IMR-90 (cell line): ENCODE measurements around the gene CDK7. TPM values are rescaled to one million over a fixed set of nuclear protein-coding genes. Genes with fewer than 3 reads are reported as not detected.

ENCODE experiments used
- ATAC-seq: fragments of 200-7000 bp; cut with Tn5 transposase; 2 replicates; pipeline ENCODE4 v1.9.1; 2020; ENCODE audit warnings: low read depth, mild to moderate bottlenecking, moderate library complexity
- BruUV-seq: library from RNA; stranded (reverse); fragments of 400-500 nt; replicated peaks from 2 replicates; lab custom pipeline; 2021; lab: Mats Ljungman, UMichigan
- CTCF ChIA-PET: fragments of 300-600 bp; formaldehyde crosslinking; extraction: SDS; loops from one replicate; lab custom pipeline; 2021; ENCODE audit warnings: antibody characterized with exemption; lab: Yijun Ruan, JAX
- POLR2A ChIA-PET: fragments of 300-600 bp; sonication (Branson Sonifier 250); formaldehyde crosslinking; loops from one replicate; lab custom pipeline; 2022; ENCODE audit warnings: antibody characterized with exemption; ENCODE audit not compliant: unreplicated experiment; lab: Charles Lee
- DNase-seq: peaks from one replicate; pipeline ENCODE4 v3.0.0; 2013
- H2AFZ ChIP-seq: replicated peaks from 2 replicates; pipeline ENCODE3; 2013; ENCODE audit warnings: low read length, mild to moderate bottlenecking; ENCODE audit not compliant: poor library complexity
- H2AK5ac ChIP-seq: 2 replicates; pipeline ENCODE4 v1.6.1; 2013; ENCODE audit warnings: low read depth, low read length, inconsistent platforms
- H2AK9ac ChIP-seq: replicated peaks from 2 replicates; pipeline ENCODE3; 2013; ENCODE audit warnings: mild to moderate bottlenecking, low read depth, low read length, moderate library complexity; ENCODE audit not compliant: poor library complexity
- H2BK120ac ChIP-seq: 2 replicates; pipeline ENCODE4 v1.6.1; 2013; ENCODE audit warnings: low read depth, low read length, inconsistent platforms
- H2BK15ac ChIP-seq: 3 replicates; pipeline ENCODE4 v1.6.1; 2013; ENCODE audit warnings: low read depth, low read length, inconsistent platforms
- H2BK20ac ChIP-seq: 2 replicates; pipeline ENCODE4 v1.6.1; 2013; ENCODE audit warnings: low read depth, mild to moderate bottlenecking, inconsistent platforms, low read length, moderate library complexity
- H2BK5ac ChIP-seq: 2 replicates; pipeline ENCODE4 v1.6.1; 2013; ENCODE audit warnings: mild to moderate bottlenecking, low read depth, low read length, inconsistent platforms; ENCODE audit not compliant: poor library complexity, severe bottlenecking
- H3K14ac ChIP-seq: replicated peaks from 2 replicates; pipeline ENCODE4 v1.6.1; 2013; ENCODE audit warnings: low read depth, low read length, inconsistent platforms
- H3K18ac ChIP-seq: 2 replicates; pipeline ENCODE4 v1.6.1; 2013; ENCODE audit warnings: low read depth, low read length, control low read depth
- H3K23ac ChIP-seq: 2 replicates; pipeline ENCODE4 v1.6.1; 2013; ENCODE audit warnings: low read depth, low read length, inconsistent platforms
- H3K27ac ChIP-seq: 2 replicates; pipeline ENCODE4 v1.5.1; 2013; ENCODE audit warnings: mild to moderate bottlenecking, control low read depth, low read length; ENCODE audit not compliant: insufficient read depth
- H3K27me3 ChIP-seq: 2 replicates; pipeline ENCODE4 v1.6.1; 2013; ENCODE audit warnings: low read length; ENCODE audit not compliant: control insufficient read depth, insufficient read depth
- H3K36me3 ChIP-seq: 2 replicates; pipeline ENCODE4 v1.6.1; 2013; ENCODE audit warnings: low read length, mixed read lengths; ENCODE audit not compliant: control insufficient read depth, insufficient read depth
- H3K4ac ChIP-seq: 2 replicates; pipeline ENCODE4 v1.6.1; 2013; ENCODE audit warnings: low read depth, low read length, inconsistent platforms
- H3K4me1 ChIP-seq: 2 replicates; pipeline ENCODE4 v1.6.1; 2013; ENCODE audit warnings: low read length, mixed read lengths; ENCODE audit not compliant: control insufficient read depth, insufficient read depth
- H3K4me2 ChIP-seq: 2 replicates; pipeline ENCODE4 v1.6.1; 2013; ENCODE audit warnings: low read depth, mild to moderate bottlenecking, control low read depth, low read length, moderate library complexity
- H3K4me3 ChIP-seq: 2 replicates; pipeline ENCODE4 v1.5.1; 2013; ENCODE audit warnings: low read depth, mild to moderate bottlenecking, control low read depth, low read length, moderate library complexity; ENCODE audit not compliant: insufficient read depth
- H3K56ac ChIP-seq: 2 replicates; pipeline ENCODE4 v1.6.1; 2013; ENCODE audit warnings: low read length, inconsistent platforms; ENCODE audit not compliant: insufficient read depth; ENCODE audit errors: extremely low read depth
- H3K79me1 ChIP-seq, 2 experiments: 2 replicates each; pipeline ENCODE4 v1.6.1; 2013; ENCODE audit warnings: low read length in 2 of 2, inconsistent platforms in 1 of 2, low read depth in 1 of 2
- H3K9ac ChIP-seq: 2 replicates; pipeline ENCODE4 v1.6.1; 2013; ENCODE audit warnings: low read depth, low read length, control low read depth
- H3K9me1 ChIP-seq: 2 replicates; pipeline ENCODE4 v1.6.1; 2013; ENCODE audit warnings: low read length, inconsistent platforms; ENCODE audit not compliant: insufficient read depth
- H3K9me3 ChIP-seq: 2 replicates; pipeline ENCODE4 v1.6.1; 2013; ENCODE audit warnings: low read length; ENCODE audit not compliant: control insufficient read depth, insufficient read depth
- H4K20me1 ChIP-seq: 2 replicates; pipeline ENCODE4 v1.6.1; 2013; ENCODE audit warnings: low read length, inconsistent platforms; ENCODE audit not compliant: insufficient read depth
- H4K5ac ChIP-seq: 2 replicates; pipeline ENCODE4 v1.6.1; 2013; ENCODE audit warnings: mild to moderate bottlenecking, low read depth, low read length, control low read depth
- H4K8ac ChIP-seq, 2 experiments: 2 replicates each; pipeline ENCODE4 v1.6.1; 2013; ENCODE audit warnings: low read depth in 2 of 2, low read length in 2 of 2, control low read depth in 1 of 2, inconsistent platforms in 1 of 2
- H4K91ac ChIP-seq: 2 replicates; pipeline ENCODE4 v1.6.1; 2013; ENCODE audit warnings: low read depth, low read length, inconsistent platforms; ENCODE audit not compliant: insufficient read depth
- BHLHE40 ChIP-seq: fragments of 150-350 bp; IDR thresholded peaks from 2 replicates; pipeline ENCODE4 v1.6.1; 2016; ENCODE audit warnings: mild to moderate bottlenecking, low read depth, low read length
- CEBPB ChIP-seq: IDR thresholded peaks from 2 replicates; pipeline ENCODE4 v1.6.1; 2012; ENCODE audit warnings: low read depth, low read length, improper control_type of control experiment
- CTCF ChIP-seq: conservative IDR thresholded peaks from 2 replicates; pipeline ENCODE4 v1.5.1; 2012; ENCODE audit warnings: mild to moderate bottlenecking, low read depth, low read length, improper control_type of control experiment
- FOS ChIP-seq: fragments of 150-350 bp; IDR thresholded peaks from 2 replicates; pipeline ENCODE4 v1.6.1; 2016; ENCODE audit warnings: low read depth, low read length
- MAFK ChIP-seq: IDR thresholded peaks from 2 replicates; pipeline ENCODE4 v1.6.1; 2012; ENCODE audit warnings: low read depth, low read length, improper control_type of control experiment
- MXI1 ChIP-seq: IDR thresholded peaks from 2 replicates; pipeline ENCODE4 v1.6.1; 2012; ENCODE audit warnings: low read depth, mild to moderate bottlenecking, low read length, moderate library complexity, borderline replicate concordance
- WGBS, 2 experiments: methylation state at CpG; one replicate each; pipeline versions ENCODE4 v1.1.5 to v1.1.7; 2013; ENCODE audit warnings: missing lambda C conversion rate in 2 of 2; ENCODE audit not compliant: insufficient read length in 1 of 2; ENCODE audit errors: extremely low coverage in 2 of 2; 5-methylcytosine and 5-hydroxymethylcytosine counted together
- dilution Hi-C: fragments of 300-500 bp; cut with HindIII; formaldehyde crosslinking; loops from one replicate; pipeline ENCODE4 v1.14.3; 2018; ENCODE audit warnings: low sequenced_read_pairs; ENCODE audit not compliant: unreplicated experiment
- in situ Hi-C: fragments of 300-500 bp; cut with MboI; formaldehyde crosslinking; loops from 3 replicates; pipeline ENCODE4 v1.14.3; 2019; ENCODE audit warnings: low sequenced_read_pairs, inconsistent platforms, mixed read lengths
- intact Hi-C: fragments of 100-400 bp; cut with micrococcal nuclease; formaldehyde crosslinking; loops from 2 replicates; pipeline ENCODE4 v1.10.0; 2022
- polyA plus RNA-seq, 3 experiments: library from polyadenylated mRNA; depleted of rRNA; stranded (reverse); fragments of >200 nt; gene quantifications; 2 replicates each; pipeline ENCODE4 v1.2.3, GENCODE V29; 2012; ENCODE audit warnings: low replicate concordance in 1 of 3
- total RNA-seq: library from RNA; depleted of rRNA; stranded (reverse); fragments of >200 nt; gene quantifications from 2 replicates; pipeline ENCODE4 v1.2.3, GENCODE V29; 2012

The CDK7 gene
- total and polyA plus RNA-seq, 2 of the 4 experiments (the other 2 are of a cell fraction): 59.8 to 65.6 TPM

GRCh38 chr5:69213513-69214215, 21.0 kb upstream of the CDK7 start:
- no peak for ATAC-seq
- Histone ChIP-seq H2AK5ac (no peak overlapping the region), H2AFZ (peak overlapping the region; percentile 2), H3K4ac (no peak overlapping the region), H3K9me1 (no peaks in the 10 kb centered on the region), H3K56ac (no peak overlapping the region), H4K91ac (no peak overlapping the region), H2BK15ac (no peak overlapping the region; the same call in 2 of the 3 replicates), H4K5ac (no peak overlapping the region), H2BK20ac (no peak overlapping the region), H3K27ac (0 out of 2 replicates have a peak overlapping the region, but pooled peaks have one; percentile 15), H3K9me3 (no peaks in the 10 kb centered on the region), H3K4me1 (peaks cover 6% of the 10 kb centered on the region), H3K4me2 (no peak overlapping the region), H4K8ac (no peak overlapping the region), H2BK5ac (peak overlapping the region; percentile 45), H3K4me3 (no peak overlapping the region), H2AK9ac (peak overlapping the region; percentile 31), H3K23ac (no peak overlapping the region), H3K27me3 (no peaks in the 10 kb centered on the region), H3K14ac (no peak overlapping the region), H3K79me1 (peaks cover 0 to 8% of the 10 kb centered on the region in 2 experiments; a peak in 2 of 4 replicates), H3K9ac (no peak overlapping the region), H2BK120ac (no peak overlapping the region), H3K36me3 (no peaks in the 10 kb centered on the region), H3K18ac (no peak overlapping the region), H4K20me1 (no peaks in the 10 kb centered on the region)
- no CpG with 5 or more reads among the region's 4 CpGs for WGBS, 2 experiments
- ChIA-PET CTCF (no interaction called here), POLR2A (no interaction called here)
- peak; percentile 77 for TF ChIP-seq FOS
- TF ChIP-seq MXI1: peak; percentile 44; the same call in 1 of the 2 replicates
- peak; percentile 65 for TF ChIP-seq CEBPB
- no peak for TF ChIP-seq MAFK
- no peak for TF ChIP-seq BHLHE40
- no peak for TF ChIP-seq CTCF
- BruUV-seq: no TSS peak
- dilution Hi-C loops: no loop called here
- DNase-seq: peak; percentile 86
- in situ Hi-C loops: no loop called here
- intact Hi-C loops: no loop called here
